Neuronal stem cell (in vitro differentiated cells): Measurements from ENCODE around the gene WDR88.

Experiments
- DNase-seq: peaks from one replicate; pipeline ENCODE4 v3.0.0-alpha.2; 2013; ENCODE audit warnings: low spot score
- H2AFZ ChIP-seq: one replicate; pipeline ENCODE4 v1.6.1; 2013; ENCODE audit warnings: mild to moderate bottlenecking, low read length, inconsistent platforms
- H2AK5ac ChIP-seq: 2 replicates; pipeline ENCODE4 v1.6.1; 2013; ENCODE audit warnings: low read depth, mild to moderate bottlenecking, inconsistent platforms, low read length, moderate library complexity, mixed read lengths
- H2BK120ac ChIP-seq: 2 replicates; pipeline ENCODE4 v1.6.1; 2013; ENCODE audit warnings: low read depth, mild to moderate bottlenecking, inconsistent platforms, low read length, moderate library complexity, mixed read lengths
- H2BK12ac ChIP-seq: one replicate; pipeline ENCODE4 v1.6.1; 2013; ENCODE audit warnings: low read length, inconsistent platforms
- H2BK15ac ChIP-seq: 2 replicates; pipeline ENCODE4 v1.6.1; 2013; ENCODE audit warnings: mild to moderate bottlenecking, low read length, inconsistent platforms, mixed read lengths
- H2BK5ac ChIP-seq: one replicate; pipeline ENCODE4 v1.6.1; 2013; ENCODE audit warnings: inconsistent platforms, mild to moderate bottlenecking, low read length, moderate library complexity
- H3K14ac ChIP-seq: one replicate; pipeline ENCODE4 v1.6.1; 2013; ENCODE audit warnings: low read length, inconsistent platforms
- H3K18ac ChIP-seq: 2 replicates; pipeline ENCODE4 v1.6.1; 2013; ENCODE audit warnings: low read length, inconsistent platforms
- H3K23ac ChIP-seq: 2 replicates; pipeline ENCODE4 v1.6.1; 2013; ENCODE audit warnings: low read depth, mild to moderate bottlenecking, mixed read lengths, low read length, inconsistent platforms; ENCODE audit not compliant: poor library complexity
- H3K27ac ChIP-seq: replicated peaks from 3 replicates; pipeline ENCODE4 v1.5.1; 2013; ENCODE audit warnings: low read length, inconsistent platforms
- H3K27me3 ChIP-seq, 3 experiments: 2 replicates each; pipeline ENCODE4 v1.6.1; 2013; ENCODE audit warnings: low read length in 3 of 3, mild to moderate bottlenecking in 2 of 3, inconsistent platforms in 1 of 3, low read depth in 1 of 3, mixed read lengths in 1 of 3, moderate library complexity in 1 of 3; ENCODE audit not compliant: control insufficient read depth in 3 of 3, insufficient read depth in 3 of 3
- H3K36me3 ChIP-seq, 2 donors: replicated peaks in 1 of 2; 2 replicates each; pipeline ENCODE4 v1.6.1; 2013; ENCODE audit warnings: low read length in 2 of 2; ENCODE audit not compliant: control insufficient read depth in 2 of 2, insufficient read depth in 2 of 2
- H3K4ac ChIP-seq: 2 replicates; pipeline ENCODE4 v1.6.1; 2013; ENCODE audit warnings: inconsistent platforms, mild to moderate bottlenecking, low read length, moderate library complexity
- H3K4me1 ChIP-seq, 2 donors: 1 replicate in 1 of 2; 2 replicates in 1 of 2; pipeline ENCODE4 v1.6.1; 2013; ENCODE audit warnings: low read length in 2 of 2, low read depth in 1 of 2; ENCODE audit not compliant: control insufficient read depth in 2 of 2, insufficient read depth in 1 of 2
- H3K4me2 ChIP-seq: one replicate; pipeline ENCODE4 v1.6.1; 2013; ENCODE audit warnings: mild to moderate bottlenecking, low read length, inconsistent platforms; ENCODE audit not compliant: insufficient read depth, poor library complexity, severe bottlenecking
- H3K4me3 ChIP-seq, 2 donors: 2 replicates each; pipeline ENCODE4 v1.5.1; 2013; ENCODE audit warnings: low read length in 2 of 2, mild to moderate bottlenecking in 2 of 2, inconsistent platforms in 1 of 2, moderate library complexity in 1 of 2
- H3K79me1 ChIP-seq: one replicate; pipeline ENCODE4 v1.6.1; 2013; ENCODE audit warnings: low read depth, mild to moderate bottlenecking, inconsistent platforms, low read length, moderate library complexity
- H3K9ac ChIP-seq: one replicate; pipeline ENCODE4 v1.6.1; 2013; ENCODE audit warnings: mild to moderate bottlenecking, low read depth, low read length, inconsistent platforms; ENCODE audit not compliant: poor library complexity
- H3K9me3 ChIP-seq, 2 donors: replicated peaks in 1 of 2; 2 replicates each; pipeline versions ENCODE3 to v1.6.1; 2013; ENCODE audit warnings: low read length in 2 of 2, mild to moderate bottlenecking in 2 of 2, inconsistent platforms in 1 of 2, low read depth in 1 of 2, mixed read lengths in 1 of 2, moderate library complexity in 1 of 2; ENCODE audit not compliant: control insufficient read depth in 2 of 2, insufficient read depth in 1 of 2
- H4K8ac ChIP-seq: one replicate; pipeline ENCODE4 v1.6.1; 2013; ENCODE audit warnings: low read depth, mild to moderate bottlenecking, inconsistent platforms, low read length, moderate library complexity
- H4K91ac ChIP-seq: one replicate; pipeline ENCODE4 v1.6.1; 2013; ENCODE audit warnings: low read length, low read depth, mild to moderate bottlenecking, inconsistent platforms; ENCODE audit not compliant: poor library complexity
- WGBS, 2 donors: extraction: QIAGEN DNeasy Blood & Tissue Kit; methylation state at CpG; one replicate each; pipeline ENCODE4 v1.1.7; 2013; ENCODE audit warnings: missing lambda C conversion rate in 2 of 2, mixed read lengths in 1 of 2; ENCODE audit not compliant: insufficient read length in 2 of 2, insufficient replicate concordance in 1 of 2; ENCODE audit errors: extremely low coverage in 2 of 2; 5-methylcytosine and 5-hydroxymethylcytosine counted together

The WDR88 gene

DNA sequence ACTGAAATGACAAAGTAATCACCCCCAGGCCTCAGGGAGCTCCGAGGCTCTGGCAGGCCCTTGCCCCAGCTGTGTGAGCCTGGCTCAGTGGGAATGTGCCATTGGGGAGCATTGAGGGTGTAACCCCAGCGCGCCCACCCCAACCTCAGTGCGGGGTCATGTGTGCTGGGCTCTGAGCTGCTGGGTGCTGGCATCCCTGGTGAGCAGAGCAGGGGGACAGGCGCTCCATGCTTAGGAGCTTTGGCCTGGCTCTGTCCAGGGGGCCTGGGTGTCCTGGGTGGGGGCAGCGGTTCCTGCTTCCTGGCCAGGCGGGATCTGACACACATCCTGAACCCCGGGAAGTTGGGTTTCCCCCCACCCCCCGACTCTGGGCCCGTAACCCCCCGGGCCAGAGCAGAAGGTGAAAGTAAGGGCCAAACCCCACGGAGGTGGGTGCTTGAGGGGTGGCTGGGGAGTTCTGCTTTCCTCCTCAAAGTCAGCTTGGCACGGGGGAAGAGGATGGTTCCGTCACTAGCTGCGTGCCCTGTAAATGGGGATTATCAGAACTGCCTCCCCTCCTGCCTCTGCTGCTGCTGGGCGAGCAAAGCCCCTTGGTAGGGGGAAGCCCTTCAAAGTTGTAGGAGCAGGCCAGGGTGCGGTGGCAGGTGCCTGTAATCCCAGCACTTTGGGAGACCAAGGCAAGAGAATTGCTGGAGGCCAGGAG, 63.9 kb downstream of the WDR88 start:
- Histone ChIP-seq H3K36me3 (peaks cover 14 to 42% of the 10 kb centered on the region in 2 donors), H2BK12ac (no peak overlapping the region), H2AK5ac (peak overlapping the region; percentile 49), H3K4me3 (peak overlapping the region; percentile 72 to 90), H4K8ac (no peak overlapping the region), H3K18ac (peak overlapping the region; percentile 80), H3K14ac (no peak overlapping the region), H3K27ac (no peak overlapping the region), H4K91ac (no peak overlapping the region), H3K9ac (no peak overlapping the region), H3K4ac (no peak overlapping the region), H3K79me1 (peaks cover 3% of the 10 kb centered on the region), H2BK5ac (no peak overlapping the region), H3K4me1 (peaks cover 3 to 8% of the 10 kb centered on the region in 2 donors), H3K27me3 (peaks cover 0 to 3% (median 0%) of the 10 kb centered on the region in 3 experiments), H3K23ac (peak overlapping the region; percentile 44), H2BK120ac (no peak overlapping the region), H3K4me2 (peak overlapping the region; percentile 89), H2AFZ (peak overlapping the region; percentile 92), H3K9me3 (no peaks in the 10 kb centered on the region), H2BK15ac (no peak overlapping the region)
- WGBS, 2 donors, result no CpG with 5 or more reads among the region's 17 CpGs
- no peak for DNase-seq

- H3K79me1 ChIP-seq, result peaks cover 6% of the 10 kb centered on the region
- H3K27ac ChIP-seq, result no peak overlapping the region
- no peak overlapping the region for H3K23ac ChIP-seq
- WGBS, 2 donors, result no CpG with 5 or more reads among the region's 10 CpGs
- no peak overlapping the region for H2BK12ac ChIP-seq
- H2BK15ac ChIP-seq, result no peak overlapping the region
- H3K4me2 ChIP-seq, result no peak overlapping the region
- peaks cover 3 to 8% of the 10 kb centered on the region in 2 donors for H3K4me1 ChIP-seq
- no peak overlapping the region for H3K9ac ChIP-seq
- no peak overlapping the region for H3K18ac ChIP-seq
- H2BK5ac ChIP-seq, result no peak overlapping the region
- H3K14ac ChIP-seq, result no peak overlapping the region
- no peak overlapping the region for H4K91ac ChIP-seq
- DNase-seq, result no peak
- H2BK120ac ChIP-seq, result no peak overlapping the region
- peaks cover 15 to 49% of the 10 kb centered on the region in 2 donors for H3K36me3 ChIP-seq
- H3K27me3 ChIP-seq, result peaks cover 0 to 3% (median 0%) of the 10 kb centered on the region in 3 experiments
- no peaks in the 10 kb centered on the region for H3K9me3 ChIP-seq
- H2AFZ ChIP-seq, result no peak overlapping the region
- H4K8ac ChIP-seq, result no peak overlapping the region
- H2AK5ac ChIP-seq, result no peak overlapping the region
- H3K4ac ChIP-seq, result no peak overlapping the region
- H3K4me3 ChIP-seq, result no peak overlapping the region
Measured at GRCh38 chr19:33196446-33197193, 64.7 kb downstream of the WDR88 start.

- no peak overlapping the region for H3K4me2 ChIP-seq
- H2BK5ac ChIP-seq, result no peak overlapping the region
- H3K27me3 ChIP-seq, result no peaks in the 10 kb centered on the region
- peaks cover 20 to 59% of the 10 kb centered on the region in 2 donors for H3K36me3 ChIP-seq
- no peak overlapping the region for H3K14ac ChIP-seq
- no peak overlapping the region for H2BK120ac ChIP-seq
- H2AFZ ChIP-seq, result no peak overlapping the region
- no peak overlapping the region for H3K27ac ChIP-seq
- no peak overlapping the region for H3K4ac ChIP-seq
- H3K9me3 ChIP-seq, result peaks cover 0 to 1% of the 10 kb centered on the region in 2 donors
- DNase-seq, result no peak
- H3K18ac ChIP-seq, result no peak overlapping the region
- no peak overlapping the region for H4K8ac ChIP-seq
- peaks cover 3 to 8% of the 10 kb centered on the region in 2 donors for H3K4me1 ChIP-seq
- H3K4me3 ChIP-seq, result no peak overlapping the region
- no peak overlapping the region for H2BK15ac ChIP-seq
- no peak overlapping the region for H3K9ac ChIP-seq
- peaks cover 7% of the 10 kb centered on the region for H3K79me1 ChIP-seq
- no CpG with 5 or more reads among the region's 11 CpGs for WGBS, 2 donors
- H2BK12ac ChIP-seq, result no peak overlapping the region
- H3K23ac ChIP-seq, result no peak overlapping the region
- H2AK5ac ChIP-seq, result no peak overlapping the region
- no peak overlapping the region for H4K91ac ChIP-seq
Measured at GRCh38 chr19:33197591-33198000, 65.7 kb downstream of the WDR88 start.

DNA sequence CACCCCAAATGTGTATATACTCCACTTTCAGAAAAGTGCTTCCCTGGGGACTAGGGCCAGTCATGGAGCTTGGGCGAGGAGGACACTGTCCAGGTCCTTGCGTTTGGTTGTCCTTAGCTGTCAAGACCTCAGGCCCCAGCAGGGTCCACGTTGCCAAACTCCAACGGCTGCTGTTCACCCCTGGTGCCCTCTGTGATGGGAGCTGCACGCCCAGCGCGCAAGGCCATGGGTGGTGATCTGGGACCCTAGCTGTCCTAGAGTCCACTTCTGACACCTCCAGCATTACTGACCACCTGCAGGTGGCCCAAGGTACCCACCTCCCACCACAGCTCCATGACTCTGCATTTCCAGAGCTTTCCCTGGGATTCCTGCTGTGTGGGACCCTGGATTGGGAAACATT, 66.3 kb downstream of the WDR88 start:
- peaks cover 3 to 8% of the 10 kb centered on the region in 2 donors for H3K4me1 ChIP-seq
- H3K36me3 ChIP-seq, result peaks cover 26 to 64% of the 10 kb centered on the region in 2 donors
- no CpG with 5 or more reads among the region's 7 CpGs for WGBS, 2 donors
- H2AK5ac ChIP-seq, result no peak overlapping the region
- H3K14ac ChIP-seq, result no peak overlapping the region
- H2BK15ac ChIP-seq, result no peak overlapping the region
- H2BK12ac ChIP-seq, result no peak overlapping the region
- no peak overlapping the region for H3K4ac ChIP-seq
- no peak overlapping the region for H4K91ac ChIP-seq
- no peak overlapping the region for H4K8ac ChIP-seq
- no peak overlapping the region for H3K4me2 ChIP-seq
- H2BK5ac ChIP-seq, result no peak overlapping the region
- H2AFZ ChIP-seq, result no peak overlapping the region
- no peaks in the 10 kb centered on the region for H3K27me3 ChIP-seq
- H3K9me3 ChIP-seq, result peaks cover 0 to 4% of the 10 kb centered on the region in 2 donors
- DNase-seq, result no peak
- H3K18ac ChIP-seq, result no peak overlapping the region
- no peak overlapping the region for H2BK120ac ChIP-seq
- H3K27ac ChIP-seq, result no peak overlapping the region
- H3K9ac ChIP-seq, result no peak overlapping the region
- H3K23ac ChIP-seq, result no peak overlapping the region
- H3K79me1 ChIP-seq, result peaks cover 10% of the 10 kb centered on the region
- no peak overlapping the region for H3K4me3 ChIP-seq
